Parietal lobe (tissue), 1 donor: Measurements from ENCODE around the gene UQCRH. TPM values are rescaled to one million over a fixed set of nuclear protein-coding genes. Genes with fewer than 3 reads are reported as not detected.

ENCODE experiments used
- total RNA-seq: library from RNA; depleted of rRNA; stranded (reverse); fragments of >200 nt; gene quantifications from one replicate; pipeline ENCODE4 v1.2.3, GENCODE V29; 2014

Gene UQCRH
- 177 TPM for total RNA-seq

DNA sequence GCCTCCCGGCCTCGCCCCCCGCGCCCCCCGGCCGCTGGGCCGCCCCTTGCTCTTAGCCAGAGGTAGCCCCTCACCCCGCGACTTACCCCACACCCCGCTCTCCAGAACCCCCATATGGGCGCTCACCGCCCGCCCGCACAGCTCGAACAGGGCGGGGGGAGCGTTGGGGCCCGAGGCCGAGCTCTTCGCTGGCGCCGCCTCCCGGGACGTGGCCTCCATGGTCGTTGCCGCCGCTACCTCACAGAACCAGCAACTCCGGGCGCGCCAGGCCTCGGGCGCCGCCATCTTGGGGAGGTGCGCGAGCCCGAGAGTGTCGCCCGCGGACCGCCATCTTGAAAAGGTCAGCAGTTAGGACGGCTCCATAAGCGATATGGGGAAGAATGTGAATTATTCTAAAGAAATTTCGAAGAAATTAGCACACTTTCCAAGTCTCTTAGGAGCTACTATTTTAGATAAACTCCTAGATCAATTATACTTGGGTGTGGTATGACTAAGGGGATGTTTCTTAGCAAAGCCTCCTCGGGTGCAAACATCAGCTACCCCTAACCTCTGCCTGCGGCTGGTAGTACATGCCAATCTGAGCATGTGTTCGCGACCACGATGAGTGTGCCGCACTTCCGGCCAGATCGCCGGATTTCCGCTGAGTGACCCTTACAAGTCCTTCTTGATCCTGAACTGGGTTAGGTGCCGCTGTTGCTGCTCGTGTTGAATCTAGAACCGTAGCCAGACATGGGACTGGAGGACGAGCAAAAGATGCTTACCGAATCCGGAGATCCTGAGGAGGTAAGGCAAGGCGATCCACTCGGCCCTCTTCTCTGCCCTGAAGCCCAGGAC, at the start of gene UQCRH, which contains the start of gene LRRC41:
Gene UQCRH (plus strand): TSS at position 661 of the 834 bp plus-strand sequence. CDS start 69 bp downstream, at position 730.
Gene LRRC41 (minus strand): TSS at position 579 of the 834 bp plus-strand sequence. CDS start 294 bp downstream, at position 285.

DNA sequence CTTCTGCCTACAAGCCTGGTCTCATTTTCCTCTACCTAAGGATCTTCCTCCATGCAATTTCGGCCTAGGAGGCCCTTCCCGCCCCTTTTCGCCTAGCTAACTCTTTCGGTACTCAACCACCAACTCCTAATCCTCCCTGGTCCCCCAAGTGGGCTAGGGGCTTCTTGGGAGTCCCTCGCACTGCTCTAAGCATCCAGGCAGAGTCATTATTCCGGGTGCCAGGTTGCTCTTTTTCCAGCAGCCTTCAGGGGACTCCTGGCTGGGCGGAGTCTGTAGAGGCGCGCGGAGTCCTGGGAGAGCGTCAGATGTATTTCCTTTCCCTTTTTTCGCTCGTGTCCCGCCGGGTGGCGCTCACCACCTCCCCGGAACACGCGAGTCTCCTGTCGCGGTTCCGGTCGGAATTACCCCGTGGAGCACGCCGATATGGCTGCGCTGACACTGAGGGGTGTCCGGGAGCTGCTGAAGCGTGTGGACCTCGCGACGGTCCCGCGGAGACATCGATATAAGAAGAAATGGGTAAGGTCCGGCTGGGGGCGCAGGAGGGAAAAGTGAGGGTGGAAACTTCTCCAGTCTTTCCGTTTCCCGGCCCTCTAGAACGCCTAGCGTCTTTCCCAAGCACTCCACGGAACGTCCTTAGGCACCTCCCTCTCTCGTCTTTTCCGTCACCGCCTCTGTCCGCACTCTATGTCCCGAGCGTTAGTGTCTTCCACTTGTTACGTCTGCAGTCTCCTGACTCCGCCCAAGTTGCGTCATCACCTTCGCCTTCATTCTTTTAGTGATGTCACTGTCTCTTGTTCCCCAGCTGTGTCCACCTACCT, 37.1 kb downstream of the UQCRH start, which contains the start of gene NSUN4:
Gene NSUN4 (plus strand): TSS at position 404 of the 818 bp plus-strand sequence. CDS start 20 bp downstream, at position 424.

Other genes with a start within 250 kb of the UQCRH start
- gene PIK3R3, start 171.1 kb upstream of the UQCRH start, total RNA-seq = 32.6 TPM
- gene TSPAN1, start 128.6 kb upstream of the UQCRH start, total RNA-seq = not detected
- gene P3R3URF, start 127.2 kb upstream of the UQCRH start, total RNA-seq = not detected
- gene POMGNT1, start 105.3 kb upstream of the UQCRH start, total RNA-seq = 53.5 TPM
- gene LURAP1, start 100.4 kb upstream of the UQCRH start, total RNA-seq = 4.7 TPM
- 1.9 TPM for gene RAD54L, start 55.9 kb upstream of the UQCRH start, total RNA-seq
- 63.2 TPM for gene LRRC41, start 82 bp upstream of the UQCRH start, total RNA-seq
- 18.2 TPM for gene NSUN4, start 37.1 kb downstream of the UQCRH start, total RNA-seq
- 36.0 TPM for gene FAAH, start 90.6 kb downstream of the UQCRH start, total RNA-seq
- not detected for gene DMBX1, start 186.1 kb downstream of the UQCRH start, total RNA-seq
- gene KNCN, start 247.9 kb downstream of the UQCRH start, total RNA-seq = not detected